Trophoblast cell (in vitro differentiated cells and primary cell): Measurements from ENCODE around the gene CTDP1.
A peak's percentile ranks its signal among the peaks of the same experiment; 100 is the strongest.

Experiments used
- DNase-seq, 2 donors: peaks; one replicate each; pipeline ENCODE4 v3.0.0-alpha.2; 2016
- H2AFZ ChIP-seq: 2 replicates; pipeline ENCODE4 v1.6.1; 2013; ENCODE audit warnings: low read length, moderate library complexity, mild to moderate bottlenecking; ENCODE audit not compliant: insufficient read depth, poor library complexity
- H2AK5ac ChIP-seq: 2 replicates; pipeline ENCODE4 v1.6.1; 2013; ENCODE audit warnings: mild to moderate bottlenecking, low read length
- H2BK120ac ChIP-seq: 2 replicates; pipeline ENCODE4 v1.6.1; 2013; ENCODE audit warnings: low read length, mild to moderate bottlenecking, moderate library complexity; ENCODE audit not compliant: insufficient read depth, poor library complexity
- H2BK12ac ChIP-seq: 2 replicates; pipeline ENCODE4 v1.6.1; 2013; ENCODE audit warnings: mild to moderate bottlenecking, low read length, moderate library complexity
- H2BK5ac ChIP-seq: 2 replicates; pipeline ENCODE4 v1.6.1; 2013; ENCODE audit warnings: low read length, low read depth, moderate library complexity, mild to moderate bottlenecking; ENCODE audit not compliant: poor library complexity
- H3K14ac ChIP-seq: 2 replicates; pipeline ENCODE4 v1.6.1; 2013; ENCODE audit warnings: mild to moderate bottlenecking, low read length
- H3K18ac ChIP-seq: 2 replicates; pipeline ENCODE4 v1.6.1; 2013; ENCODE audit warnings: mild to moderate bottlenecking, low read length
- H3K23ac ChIP-seq: 2 replicates; pipeline ENCODE4 v1.6.1; 2013; ENCODE audit warnings: low read length
- H3K27ac ChIP-seq: 2 replicates; pipeline ENCODE4 v1.5.1; 2013; ENCODE audit warnings: low read depth, mild to moderate bottlenecking, inconsistent platforms, low read length, moderate library complexity
- H3K27me3 ChIP-seq: 2 replicates; pipeline ENCODE4 v1.6.1; 2013; ENCODE audit warnings: inconsistent platforms, mild to moderate bottlenecking, low read length, moderate library complexity; ENCODE audit not compliant: insufficient read depth
- H3K36me3 ChIP-seq, 2 experiments: 1 replicate in 1 of 2; 2 replicates in 1 of 2; pipeline ENCODE4 v1.6.1; 2013; ENCODE audit warnings: low read length in 2 of 2, mild to moderate bottlenecking in 2 of 2, moderate library complexity in 1 of 2; ENCODE audit not compliant: insufficient read depth in 2 of 2, control insufficient read depth in 1 of 2
- H3K4ac ChIP-seq: 2 replicates; pipeline ENCODE4 v1.6.1; 2013; ENCODE audit warnings: low read depth, mild to moderate bottlenecking, low read length, moderate library complexity
- H3K4me1 ChIP-seq, 2 experiments: 1 replicate in 1 of 2; 2 replicates in 1 of 2; pipeline ENCODE4 v1.6.1; 2013; ENCODE audit warnings: low read length in 2 of 2, mild to moderate bottlenecking in 2 of 2, moderate library complexity in 1 of 2; ENCODE audit not compliant: insufficient read depth in 2 of 2, control insufficient read depth in 1 of 2
- H3K4me2 ChIP-seq: 2 replicates; pipeline ENCODE4 v1.6.1; 2013; ENCODE audit warnings: inconsistent platforms, mild to moderate bottlenecking, low read length, moderate library complexity
- H3K4me3 ChIP-seq: 2 replicates; pipeline ENCODE4 v1.5.1; 2013; ENCODE audit warnings: mild to moderate bottlenecking, low read depth, low read length, inconsistent platforms
- H3K79me1 ChIP-seq: one replicate; pipeline ENCODE4 v1.6.1; 2013; ENCODE audit warnings: low read length
- H3K79me2 ChIP-seq: 2 replicates; pipeline ENCODE4 v1.6.1; 2013; ENCODE audit warnings: low read length, mild to moderate bottlenecking; ENCODE audit not compliant: control insufficient read depth, insufficient read depth, poor library complexity
- H3K9ac ChIP-seq: 2 replicates; pipeline ENCODE4 v1.6.1; 2013; ENCODE audit warnings: mild to moderate bottlenecking, low read length
- H3K9me3 ChIP-seq: 2 replicates; pipeline ENCODE4 v1.6.1; 2013; ENCODE audit warnings: low read depth, mild to moderate bottlenecking, control low read depth, inconsistent platforms, low read length; ENCODE audit not compliant: insufficient read depth
- H4K12ac ChIP-seq: 2 replicates; pipeline ENCODE4 v1.6.1; 2013; ENCODE audit warnings: low read depth, mild to moderate bottlenecking, low read length, moderate library complexity
- H4K8ac ChIP-seq: 2 replicates; pipeline ENCODE4 v1.6.1; 2013; ENCODE audit warnings: low read depth, mild to moderate bottlenecking, low read length, moderate library complexity
- H4K91ac ChIP-seq: one replicate; pipeline ENCODE4 v1.6.1; 2013; ENCODE audit warnings: low read depth, mild to moderate bottlenecking, low read length, moderate library complexity
- WGBS: extraction: QIAGEN DNeasy Blood & Tissue Kit; methylation state at CpG from one replicate; pipeline ENCODE4 v1.1.7; 2013; ENCODE audit warnings: missing lambda C conversion rate; ENCODE audit not compliant: insufficient read length, insufficient coverage; ENCODE audit errors: extremely low coverage; 5-methylcytosine and 5-hydroxymethylcytosine counted together

Gene CTDP1

GRCh38 chr18:79650959-79651358 is 28.6 kb upstream of the CTDP1 start:
- no CpG with 5 or more reads among the region's 11 CpGs for WGBS

DNA sequence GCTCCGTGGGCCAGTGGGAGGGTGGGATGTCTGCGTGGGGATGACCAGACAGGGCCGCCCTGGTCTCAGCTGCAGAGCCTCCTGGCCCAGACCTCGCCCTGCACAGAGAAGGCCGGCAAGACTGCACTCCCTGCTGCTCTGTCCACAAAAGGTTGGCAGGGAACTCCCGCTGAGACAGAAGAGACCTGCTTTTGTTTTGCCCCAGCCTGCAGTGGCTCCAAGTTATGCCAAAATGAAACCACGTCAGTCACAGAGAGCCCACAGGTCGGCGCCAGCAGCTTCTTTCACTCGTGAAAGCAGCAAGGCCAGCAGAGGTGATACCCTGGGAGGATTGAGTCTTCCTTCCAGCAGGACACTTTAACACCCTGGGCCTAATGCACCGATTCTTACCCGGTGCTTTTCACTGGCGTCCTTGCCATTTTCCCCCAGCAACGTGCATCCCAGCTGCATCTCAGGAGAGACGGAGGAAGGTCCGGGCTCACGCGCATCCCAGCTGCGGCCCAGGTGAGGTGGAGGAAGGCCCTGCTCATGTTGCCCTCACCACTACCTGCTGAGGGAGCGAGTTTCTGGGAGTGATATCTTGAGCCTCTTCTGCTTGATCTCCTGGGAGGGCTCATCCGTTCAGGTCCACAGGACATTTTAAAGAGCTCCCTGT is 22.1 kb upstream of the CTDP1 start:
- no CpG with 5 or more reads among the region's 21 CpGs for WGBS
- Histone ChIP-seq H3K9me3 (no peaks in the 10 kb centered on the region), H3K4ac (no peak overlapping the region), H3K23ac (no peak overlapping the region), H3K4me2 (no peak overlapping the region), H4K12ac (peak overlapping the region; percentile 80), H4K91ac (no peak overlapping the region), H3K79me2 (no peaks in the 10 kb centered on the region), H2BK120ac (no peak overlapping the region), H3K79me1 (no peaks in the 10 kb centered on the region), H3K27ac (no peak overlapping the region), H3K4me1 (no peaks in the 10 kb centered on the region), H3K14ac (no peak overlapping the region), H4K8ac (no peak overlapping the region), H2AFZ (no peak overlapping the region), H3K27me3 (no peaks in the 10 kb centered on the region), H3K18ac (no peak overlapping the region), H3K9ac (no peak overlapping the region), H3K4me3 (no peak overlapping the region), H3K36me3 (no peaks in the 10 kb centered on the region), H2BK12ac (no peak overlapping the region), H2BK5ac (no peak overlapping the region), H2AK5ac (peak overlapping the region; percentile 29)
- DNase-seq = no peak

More at GRCh38 chr18:79650959-79651358, 28.6 kb upstream of the CTDP1 start:
- no peaks in the 10 kb centered on the region for H3K36me3 ChIP-seq
- H3K27me3 ChIP-seq = no peaks in the 10 kb centered on the region
- H4K12ac ChIP-seq = no peak overlapping the region
- H3K79me1 ChIP-seq = no peaks in the 10 kb centered on the region
- H3K4me1 ChIP-seq = no peaks in the 10 kb centered on the region
- no peak overlapping the region for H2AFZ ChIP-seq
- H3K23ac ChIP-seq = no peak overlapping the region
- H3K4ac ChIP-seq = no peak overlapping the region
- no peak overlapping the region for H2BK12ac ChIP-seq
- no peak overlapping the region for H3K4me2 ChIP-seq
- no peak overlapping the region for H2BK120ac ChIP-seq
- H3K9ac ChIP-seq = no peak overlapping the region
- H3K27ac ChIP-seq = no peak overlapping the region
- H3K18ac ChIP-seq = no peak overlapping the region
- H4K91ac ChIP-seq = no peak overlapping the region
- H3K4me3 ChIP-seq = no peak overlapping the region
- H2AK5ac ChIP-seq = no peak overlapping the region
- DNase-seq = no peak
- H3K9me3 ChIP-seq = no peaks in the 10 kb centered on the region
- H4K8ac ChIP-seq = no peak overlapping the region
- no peak overlapping the region for H2BK5ac ChIP-seq
- H3K14ac ChIP-seq = no peak overlapping the region
- no peaks in the 10 kb centered on the region for H3K79me2 ChIP-seq

DNA sequence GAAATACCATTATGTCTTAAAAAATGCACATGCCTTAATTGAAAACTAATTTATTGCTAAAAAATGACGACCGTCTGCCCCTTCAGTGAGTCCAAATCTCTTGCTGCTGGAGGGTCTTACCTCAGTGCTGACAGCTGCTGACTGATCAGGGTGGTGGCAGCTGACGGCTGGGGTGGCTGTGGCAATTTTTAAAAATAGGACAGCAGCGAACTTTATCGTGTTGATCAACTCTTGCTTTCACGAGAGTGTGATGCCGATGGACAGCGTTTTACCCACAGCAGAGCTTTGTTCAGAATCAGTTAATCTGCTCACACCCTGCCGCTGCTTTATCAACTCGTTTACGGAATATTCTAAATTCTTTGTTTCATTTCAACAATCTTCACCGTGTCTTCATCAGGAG is 21.2 kb upstream of the CTDP1 start:
- Histone ChIP-seq H2BK5ac (no peak overlapping the region), H3K4me3 (no peak overlapping the region), H4K12ac (no peak overlapping the region), H3K9me3 (no peaks in the 10 kb centered on the region), H2BK12ac (no peak overlapping the region), H2BK120ac (no peak overlapping the region), H3K27ac (no peak overlapping the region), H3K27me3 (no peaks in the 10 kb centered on the region), H3K14ac (no peak overlapping the region), H3K23ac (no peak overlapping the region), H3K9ac (no peak overlapping the region), H3K4ac (no peak overlapping the region), H3K79me2 (no peaks in the 10 kb centered on the region), H2AK5ac (no peak overlapping the region), H3K36me3 (no peaks in the 10 kb centered on the region), H4K8ac (no peak overlapping the region), H3K4me2 (no peak overlapping the region), H2AFZ (no peak overlapping the region), H4K91ac (no peak overlapping the region), H3K79me1 (no peaks in the 10 kb centered on the region), H3K4me1 (no peaks in the 10 kb centered on the region), H3K18ac (no peak overlapping the region)
- DNase-seq = peak in 1 of 2 donors; percentile 30
- no CpG with 5 or more reads among the region's 12 CpGs for WGBS

DNA sequence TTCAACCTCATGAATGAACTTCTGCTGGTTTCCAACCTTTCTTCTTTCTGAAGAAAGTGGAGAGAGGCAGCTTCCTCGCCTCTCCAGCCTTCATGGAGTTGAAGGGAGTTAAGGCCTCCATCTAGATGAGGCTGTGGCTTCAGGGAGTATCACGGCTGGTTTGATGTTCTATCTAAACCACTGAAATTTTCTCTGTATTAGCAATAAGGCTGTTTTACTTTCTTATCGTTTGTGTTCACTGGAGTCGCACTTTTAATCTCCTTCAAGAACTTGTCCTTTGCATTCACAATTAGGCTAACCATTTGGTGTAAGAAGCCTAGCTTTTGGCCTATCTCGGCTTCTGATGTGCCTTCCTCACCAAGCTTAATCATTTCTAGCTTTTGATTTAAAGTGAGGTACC is 19.9 kb upstream of the CTDP1 start:
- Histone ChIP-seq H3K4ac (no peak overlapping the region), H3K9me3 (no peaks in the 10 kb centered on the region), H3K18ac (no peak overlapping the region), H3K23ac (no peak overlapping the region), H2BK120ac (no peak overlapping the region), H3K4me3 (no peak overlapping the region), H3K79me2 (no peaks in the 10 kb centered on the region), H2AK5ac (no peak overlapping the region), H3K79me1 (peaks cover 3% of the 10 kb centered on the region), H2BK12ac (no peak overlapping the region), H3K27ac (no peak overlapping the region), H2AFZ (no peak overlapping the region), H3K4me1 (peaks cover 0 to 3% of the 10 kb centered on the region in 2 experiments), H3K27me3 (no peaks in the 10 kb centered on the region), H3K36me3 (no peaks in the 10 kb centered on the region), H4K8ac (no peak overlapping the region), H3K9ac (no peak overlapping the region), H4K91ac (no peak overlapping the region), H2BK5ac (no peak overlapping the region), H3K14ac (no peak overlapping the region), H3K4me2 (no peak overlapping the region), H4K12ac (no peak overlapping the region)
- WGBS = no CpG with 5 or more reads among the region's 5 CpGs
- no peak for DNase-seq
